ENCODE measurements around the gene SLC6A1.

Gene SLC6A1

DNA sequence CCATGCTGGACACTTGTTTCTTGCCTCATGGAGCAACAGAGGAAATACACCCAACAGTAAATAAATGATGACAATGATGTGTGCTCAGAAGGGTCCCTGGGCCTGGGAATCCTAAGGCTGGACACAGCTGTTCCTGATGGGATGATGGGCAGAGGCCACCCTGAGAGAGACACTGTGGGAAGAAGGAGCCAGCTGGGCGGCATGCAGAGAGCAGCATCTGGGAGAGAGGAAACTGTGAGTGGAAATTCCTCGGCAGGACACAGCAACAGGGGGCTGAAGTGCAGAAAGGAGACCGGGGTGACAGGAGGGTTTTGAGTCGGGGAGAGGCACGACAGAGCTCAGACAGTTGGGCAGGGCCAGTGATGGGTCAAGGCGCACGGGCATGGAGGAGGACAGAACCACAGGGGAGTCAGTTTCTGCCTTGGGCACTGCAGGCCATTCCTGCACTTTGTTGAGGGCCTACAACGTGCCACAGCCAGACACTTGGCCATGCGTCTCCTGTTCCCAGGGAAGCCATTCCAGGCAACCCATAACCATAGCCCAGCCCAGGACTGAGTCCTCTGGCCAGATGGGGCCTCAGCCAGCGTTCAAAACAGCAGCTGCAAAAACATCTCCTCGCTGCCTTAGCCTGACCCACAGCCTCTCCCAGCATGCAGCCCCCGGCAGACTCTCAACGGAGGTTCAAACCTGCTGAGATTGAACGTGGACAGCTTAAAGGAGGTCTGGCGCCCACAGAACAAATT, 36.7 kb upstream of the SLC6A1 start:
- Histone ChIP-seq H3K36me3 (ENCODE audit: control insufficient read depth, insufficient read depth, low read length) (no peaks in the 10 kb centered on the region), H3K4me1 (ENCODE audit: control insufficient read depth, insufficient read depth, low read length) (no peaks in the 10 kb centered on the region; the same call in 1 of the 2 replicates), H3K27ac (ENCODE audit: low read length) (no peak overlapping the region), H3K27me3 (ENCODE audit: control insufficient read depth, insufficient read depth, low read length) (no peaks in the 10 kb centered on the region), H3K4me3 (ENCODE audit: low read length) (no peak overlapping the region), H3K9me3 (ENCODE audit: control insufficient read depth, insufficient read depth, low read length) (no peaks in the 10 kb centered on the region)
- DNase-seq (ENCODE audit: low read depth, low spot score): no peak
- no CpG with 5 or more reads among the region's 15 CpGs for WGBS (ENCODE audit: insufficient coverage, insufficient read length)

DNA sequence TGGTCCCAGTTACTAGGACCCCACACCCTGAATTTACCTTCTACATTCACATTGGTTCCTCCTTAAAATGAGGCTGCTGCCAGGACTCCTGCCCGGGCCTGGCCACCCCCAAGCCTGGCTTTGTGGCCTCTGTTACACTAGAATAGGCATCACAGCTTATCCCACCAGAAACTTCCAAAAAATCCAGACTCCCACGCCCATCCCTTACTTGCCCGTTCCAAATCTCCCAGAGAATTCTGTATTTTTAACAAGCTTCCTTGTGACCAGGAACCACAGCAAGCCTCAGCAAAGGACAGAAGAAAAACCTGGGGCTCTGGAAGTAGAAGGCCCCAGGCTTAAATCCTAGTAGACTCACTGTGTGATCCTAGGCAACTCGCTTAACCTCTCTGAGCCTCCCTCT, 36.0 kb upstream of the SLC6A1 start:
- no peak for DNase-seq (ENCODE audit: low read depth, low spot score)
- no CpG with 5 or more reads among the region's 4 CpGs for WGBS (ENCODE audit: insufficient coverage, insufficient read length)
- no peaks in the 10 kb centered on the region for H3K36me3 ChIP-seq (ENCODE audit: control insufficient read depth, insufficient read depth, low read length)

DNA sequence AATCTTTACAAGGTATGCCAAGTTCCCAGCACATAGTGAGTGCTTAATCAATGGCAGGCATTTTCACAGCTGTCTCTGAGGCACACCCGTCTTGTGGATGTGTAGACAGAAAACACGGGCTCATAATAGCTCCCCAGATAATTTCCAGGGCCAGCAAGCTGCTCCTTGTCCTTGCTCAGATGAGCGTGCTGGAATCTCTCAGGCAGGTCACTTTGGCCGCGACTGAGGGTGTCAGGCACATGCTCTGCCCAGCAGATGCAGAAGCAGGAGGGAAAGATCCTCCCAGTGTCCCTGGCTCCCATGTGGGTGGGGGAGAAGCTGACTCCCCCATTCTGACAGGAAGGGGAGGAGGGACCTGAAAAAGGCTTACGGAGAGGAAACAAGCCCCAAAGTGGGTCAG, 35.6 kb upstream of the SLC6A1 start:
- Histone ChIP-seq H3K27ac (ENCODE audit: low read length) (no peak overlapping the region), H3K27me3 (ENCODE audit: control insufficient read depth, insufficient read depth, low read length) (no peaks in the 10 kb centered on the region), H3K4me1 (ENCODE audit: control insufficient read depth, insufficient read depth, low read length) (no peaks in the 10 kb centered on the region), H3K4me3 (ENCODE audit: low read length) (no peak overlapping the region), H3K36me3 (ENCODE audit: control insufficient read depth, insufficient read depth, low read length) (no peaks in the 10 kb centered on the region), H3K9me3 (ENCODE audit: control insufficient read depth, insufficient read depth, low read length) (no peaks in the 10 kb centered on the region)
- DNase-seq (ENCODE audit: low read depth, low spot score): no peak
- WGBS (ENCODE audit: insufficient coverage, insufficient read length): no CpG with 5 or more reads among the region's 6 CpGs

More for the DNA sequence above, 36.0 kb upstream of the SLC6A1 start:
- Histone ChIP-seq H3K27me3 (ENCODE audit: control insufficient read depth, insufficient read depth, low read length) (no peaks in the 10 kb centered on the region), H3K4me3 (ENCODE audit: low read length) (no peak overlapping the region), H3K9me3 (ENCODE audit: control insufficient read depth, insufficient read depth, low read length) (no peaks in the 10 kb centered on the region), H3K27ac (ENCODE audit: low read length) (no peak overlapping the region), H3K4me1 (ENCODE audit: control insufficient read depth, insufficient read depth, low read length) (no peaks in the 10 kb centered on the region)

DNA sequence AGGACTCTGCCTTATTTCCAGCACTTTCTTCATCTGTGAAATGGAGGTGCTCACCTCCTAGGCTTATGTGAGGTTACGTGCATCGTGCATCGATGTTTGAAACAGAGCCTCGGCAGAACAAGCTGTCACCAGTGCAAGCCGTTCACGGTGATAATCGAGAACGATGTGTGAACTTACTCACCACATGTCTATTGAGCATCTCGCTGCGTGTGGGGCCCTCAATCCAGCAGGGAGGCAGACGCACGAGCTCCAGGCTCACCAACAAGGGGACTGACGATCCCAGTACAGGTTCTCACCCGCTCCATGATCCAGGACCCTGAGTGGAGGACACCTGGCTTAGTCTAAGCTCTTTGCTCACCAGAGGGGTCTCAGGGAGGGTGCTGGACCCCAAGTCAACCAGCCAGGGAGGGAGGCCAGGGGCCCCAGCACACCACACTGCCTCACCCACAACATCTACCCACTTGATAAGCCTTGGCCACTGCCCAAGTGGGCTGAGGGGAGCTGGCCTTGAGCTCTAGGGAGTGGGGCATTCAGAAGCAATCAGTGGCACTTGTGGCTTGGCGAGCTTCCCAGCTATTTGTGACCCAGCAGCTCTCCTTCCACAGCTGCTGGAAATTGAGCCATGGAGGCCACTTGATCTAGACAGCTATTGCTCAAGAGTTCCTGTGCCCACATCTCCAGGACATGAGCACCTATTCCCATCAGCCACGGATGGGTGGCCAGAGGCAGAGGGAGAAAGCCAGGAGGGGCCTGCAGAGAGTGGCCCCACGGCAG, 34.4 kb upstream of the SLC6A1 start:
- Histone ChIP-seq H3K36me3 (ENCODE audit: control insufficient read depth, insufficient read depth, low read length) (no peaks in the 10 kb centered on the region), H3K27me3 (ENCODE audit: control insufficient read depth, insufficient read depth, low read length) (no peaks in the 10 kb centered on the region), H3K9me3 (ENCODE audit: control insufficient read depth, insufficient read depth, low read length) (no peaks in the 10 kb centered on the region), H3K4me1 (ENCODE audit: control insufficient read depth, insufficient read depth, low read length) (no peaks in the 10 kb centered on the region), H3K4me3 (ENCODE audit: low read length) (no peak overlapping the region), H3K27ac (ENCODE audit: low read length) (no peak overlapping the region)
- no CpG with 5 or more reads among the region's 17 CpGs for WGBS (ENCODE audit: insufficient coverage, insufficient read length)
- DNase-seq (ENCODE audit: low read depth, low spot score): no peak

DNA sequence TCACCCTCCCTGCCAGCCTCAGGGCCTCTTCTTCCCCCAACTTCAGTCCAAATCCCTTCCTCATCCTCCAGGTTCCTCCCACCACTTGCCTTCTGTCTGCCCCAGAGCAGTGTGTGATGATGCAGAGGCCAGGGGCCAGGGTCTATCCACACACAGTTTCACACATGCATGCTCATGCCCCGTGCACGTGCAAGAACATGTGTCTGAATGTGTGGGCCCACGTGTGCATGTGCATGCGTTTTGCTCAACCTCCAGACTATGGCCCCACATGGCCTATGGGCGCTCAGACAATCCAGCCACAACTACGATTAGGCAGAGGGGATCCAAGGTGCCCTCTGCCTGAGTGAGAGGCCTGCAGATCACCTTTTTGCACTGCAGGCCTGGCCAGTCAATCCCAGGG, 32.3 kb upstream of the SLC6A1 start:
- no CpG with 5 or more reads among the region's 6 CpGs for WGBS (ENCODE audit: insufficient coverage, insufficient read length)
- DNase-seq (ENCODE audit: low read depth, low spot score): no peak
- Histone ChIP-seq H3K36me3 (ENCODE audit: control insufficient read depth, insufficient read depth, low read length) (no peaks in the 10 kb centered on the region), H3K27me3 (ENCODE audit: control insufficient read depth, insufficient read depth, low read length) (no peaks in the 10 kb centered on the region), H3K4me1 (ENCODE audit: control insufficient read depth, insufficient read depth, low read length) (no peaks in the 10 kb centered on the region), H3K9me3 (ENCODE audit: control insufficient read depth, insufficient read depth, low read length) (no peaks in the 10 kb centered on the region), H3K4me3 (ENCODE audit: low read length) (no peak overlapping the region), H3K27ac (ENCODE audit: low read length) (no peak overlapping the region)

DNA sequence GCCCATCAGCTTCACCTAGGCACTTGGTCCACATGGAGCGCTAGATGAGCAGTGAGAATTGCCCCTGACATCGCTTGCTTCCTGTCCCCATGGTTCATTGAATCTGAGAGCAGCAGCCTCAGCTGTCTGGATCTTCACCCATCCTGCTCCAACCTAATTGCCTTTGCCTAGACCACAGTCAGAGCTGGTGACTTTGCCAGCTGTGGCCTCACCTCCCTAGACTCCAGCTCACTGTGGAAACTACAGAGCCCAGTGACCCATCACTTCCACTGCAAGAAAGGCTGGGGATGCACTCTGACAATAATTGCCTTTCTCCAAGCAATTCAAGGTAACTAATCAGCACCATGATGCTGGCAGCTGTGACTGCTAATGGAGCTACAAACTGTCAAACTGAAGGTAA, 30.6 kb upstream of the SLC6A1 start:
- no peak for DNase-seq (ENCODE audit: low read depth, low spot score)
- no peaks in the 10 kb centered on the region for H3K9me3 ChIP-seq (ENCODE audit: control insufficient read depth, insufficient read depth, low read length)
- no peak overlapping the region for H3K4me3 ChIP-seq (ENCODE audit: low read length)
- no peaks in the 10 kb centered on the region for H3K27me3 ChIP-seq (ENCODE audit: control insufficient read depth, insufficient read depth, low read length)
- no peaks in the 10 kb centered on the region for H3K4me1 ChIP-seq (ENCODE audit: control insufficient read depth, insufficient read depth, low read length)
- WGBS (ENCODE audit: insufficient coverage, insufficient read length): no CpG with 5 or more reads among the region's 2 CpGs
- no peak overlapping the region for H3K27ac ChIP-seq (ENCODE audit: low read length)
- H3K36me3 ChIP-seq (ENCODE audit: control insufficient read depth, insufficient read depth, low read length): no peaks in the 10 kb centered on the region

DNA sequence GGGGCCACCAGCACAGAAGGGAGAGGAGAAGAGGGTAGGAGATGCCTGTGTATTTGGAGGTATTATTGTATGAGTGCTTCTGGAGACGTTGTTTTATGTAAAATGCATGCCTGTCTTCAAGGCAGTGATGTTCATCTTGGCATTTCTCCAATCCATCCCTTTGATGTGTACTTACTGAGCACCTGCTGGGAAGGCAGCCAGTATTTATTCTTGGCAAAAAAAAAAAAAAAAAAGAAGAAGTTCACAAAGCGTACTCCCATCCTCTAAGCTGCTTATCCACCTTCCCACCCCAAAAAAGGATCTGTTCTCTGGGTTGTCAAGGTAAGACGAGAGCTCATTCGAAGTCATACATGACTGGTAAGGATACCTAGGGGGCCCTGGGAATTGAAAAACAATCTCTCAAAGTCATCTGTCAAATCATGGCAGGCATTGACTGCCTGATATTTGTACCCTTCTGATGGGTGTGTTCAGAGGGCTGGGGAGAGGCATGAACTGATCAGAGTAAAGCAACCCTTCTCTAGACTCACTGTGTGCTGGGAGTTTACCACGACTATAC, 30.0 kb upstream of the SLC6A1 start:
- no peaks in the 10 kb centered on the region for H3K27me3 ChIP-seq (ENCODE audit: control insufficient read depth, insufficient read depth, low read length)
- H3K27ac ChIP-seq (ENCODE audit: low read length): no peak overlapping the region
- no peaks in the 10 kb centered on the region for H3K36me3 ChIP-seq (ENCODE audit: control insufficient read depth, insufficient read depth, low read length)
- no peaks in the 10 kb centered on the region for H3K9me3 ChIP-seq (ENCODE audit: control insufficient read depth, insufficient read depth, low read length)
- no peak for DNase-seq (ENCODE audit: low read depth, low spot score)
- H3K4me3 ChIP-seq (ENCODE audit: low read length): no peak overlapping the region
- no peaks in the 10 kb centered on the region for H3K4me1 ChIP-seq (ENCODE audit: control insufficient read depth, insufficient read depth, low read length)
- no CpG with 5 or more reads among the region's 5 CpGs for WGBS (ENCODE audit: insufficient coverage, insufficient read length)

DNA sequence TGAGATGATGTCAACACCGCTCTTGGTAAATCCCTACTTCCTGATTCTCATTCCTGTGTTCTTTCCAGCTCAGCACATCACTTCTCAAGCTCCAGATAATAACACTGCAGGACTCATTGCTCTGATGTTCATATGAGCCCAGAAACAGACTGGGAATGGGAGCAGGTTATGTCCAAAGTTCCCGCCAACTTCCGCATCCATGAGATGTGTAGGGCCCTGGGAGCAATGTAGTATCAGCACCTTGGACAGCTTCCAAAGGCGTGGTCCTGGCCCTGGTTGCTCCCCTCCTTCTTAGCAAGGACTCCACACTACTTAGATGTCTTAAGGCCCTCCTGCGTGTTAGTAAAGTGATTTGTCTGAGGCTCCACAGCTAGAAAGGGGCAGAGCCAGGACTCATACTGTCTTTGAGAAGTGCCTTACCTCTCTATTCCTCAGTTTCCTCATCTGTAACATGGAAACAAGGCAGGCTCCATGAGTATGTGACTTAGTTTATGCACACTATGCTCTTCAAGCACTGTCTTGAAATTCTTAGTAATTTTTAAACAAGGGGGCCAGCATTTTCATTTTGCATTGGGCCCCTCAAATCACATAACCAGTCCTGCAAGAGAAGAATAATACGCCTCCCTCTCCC, 27.9 kb upstream of the SLC6A1 start:
- no peak overlapping the region for H3K4me3 ChIP-seq (ENCODE audit: low read length)
- WGBS (ENCODE audit: insufficient coverage, insufficient read length): no CpG with 5 or more reads among the region's 6 CpGs
- no peaks in the 10 kb centered on the region for H3K36me3 ChIP-seq (ENCODE audit: control insufficient read depth, insufficient read depth, low read length)
- DNase-seq (ENCODE audit: low read depth, low spot score): no peak
- H3K4me1 ChIP-seq (ENCODE audit: control insufficient read depth, insufficient read depth, low read length): 0 out of 2 replicates have a peak, but pooled peaks cover 2% of the 10 kb centered on the region
- no peak overlapping the region for H3K27ac ChIP-seq (ENCODE audit: low read length)
- no peaks in the 10 kb centered on the region for H3K27me3 ChIP-seq (ENCODE audit: control insufficient read depth, insufficient read depth, low read length)
- H3K9me3 ChIP-seq (ENCODE audit: control insufficient read depth, insufficient read depth, low read length): no peaks in the 10 kb centered on the region

DNA sequence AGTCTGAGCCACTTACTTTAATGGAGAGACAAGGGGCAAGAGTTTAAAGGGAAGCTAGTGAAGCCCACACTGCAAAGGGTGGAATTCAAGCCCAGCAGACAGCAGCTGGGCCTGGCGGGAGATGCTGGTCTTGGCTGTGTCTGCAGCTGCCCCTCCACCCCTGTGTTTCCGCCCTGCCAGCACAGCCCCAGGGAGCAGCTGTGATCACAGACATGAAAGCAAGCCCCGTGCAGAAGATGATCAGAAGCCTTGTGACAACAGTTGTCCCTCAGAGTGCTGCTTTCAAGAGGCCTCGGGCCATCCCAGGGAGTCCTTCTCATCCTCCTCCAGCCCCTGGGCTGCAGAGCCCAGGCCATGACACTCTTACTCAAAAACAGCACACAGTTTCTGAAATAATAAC, 24.1 kb upstream of the SLC6A1 start:
- WGBS (ENCODE audit: insufficient coverage, insufficient read length): no CpG with 5 or more reads among the region's 4 CpGs
- no peaks in the 10 kb centered on the region for H3K9me3 ChIP-seq (ENCODE audit: control insufficient read depth, insufficient read depth, low read length)
- H3K4me3 ChIP-seq (ENCODE audit: low read length): no peak overlapping the region
- no peak for DNase-seq (ENCODE audit: low read depth, low spot score)
- H3K36me3 ChIP-seq (ENCODE audit: control insufficient read depth, insufficient read depth, low read length): no peaks in the 10 kb centered on the region
- 0 out of 2 replicates have a peak, but pooled peaks cover 2% of the 10 kb centered on the region for H3K4me1 ChIP-seq (ENCODE audit: control insufficient read depth, insufficient read depth, low read length)
- H3K27ac ChIP-seq (ENCODE audit: low read length): no peak overlapping the region
- no peaks in the 10 kb centered on the region for H3K27me3 ChIP-seq (ENCODE audit: control insufficient read depth, insufficient read depth, low read length)

DNA sequence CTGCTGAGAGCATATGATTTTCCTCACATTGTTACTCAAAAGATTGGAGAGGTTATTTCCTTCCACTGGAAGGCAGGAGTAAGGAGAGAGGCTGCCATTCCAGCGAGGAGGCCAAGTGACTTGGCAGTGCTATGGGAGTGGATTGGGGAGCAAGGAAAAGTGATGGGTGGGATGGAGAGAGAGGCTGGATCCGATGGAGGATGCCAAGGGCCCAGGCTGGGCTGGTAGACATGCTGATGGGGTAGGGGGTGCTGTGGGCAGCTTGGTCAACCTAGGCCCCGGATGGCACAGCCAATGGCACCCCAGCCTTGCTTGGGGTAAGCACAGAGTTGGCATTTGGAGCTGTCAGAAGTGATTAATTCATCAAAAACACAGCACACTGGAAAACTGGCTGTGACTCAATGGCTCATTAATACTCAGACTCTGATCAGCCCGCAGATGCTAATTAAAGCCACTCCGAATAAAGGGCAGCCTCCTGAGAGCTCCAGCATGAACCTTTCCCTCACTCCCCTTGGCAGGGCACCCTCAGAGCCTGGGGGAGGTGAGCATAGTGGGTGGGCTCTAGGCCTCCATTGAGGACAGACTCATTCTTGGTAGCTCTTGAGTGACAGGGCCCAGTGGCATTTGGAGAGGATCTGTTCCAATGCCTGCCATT, 22.1 kb upstream of the SLC6A1 start:
- H3K4me3 ChIP-seq (ENCODE audit: low read length): no peak overlapping the region
- H3K9me3 ChIP-seq (ENCODE audit: control insufficient read depth, insufficient read depth, low read length): no peaks in the 10 kb centered on the region
- H3K27ac ChIP-seq (ENCODE audit: low read length): no peak overlapping the region
- 0 out of 2 replicates have a peak, but pooled peaks cover 2% of the 10 kb centered on the region for H3K4me1 ChIP-seq (ENCODE audit: control insufficient read depth, insufficient read depth, low read length)
- H3K27me3 ChIP-seq (ENCODE audit: control insufficient read depth, insufficient read depth, low read length): no peaks in the 10 kb centered on the region
- no CpG with 5 or more reads among the region's 5 CpGs for WGBS (ENCODE audit: insufficient coverage, insufficient read length)
- no peak for DNase-seq (ENCODE audit: low read depth, low spot score)
- H3K36me3 ChIP-seq (ENCODE audit: control insufficient read depth, insufficient read depth, low read length): no peaks in the 10 kb centered on the region
